ENCODE results near the gene KCNJ6. TPM values are rescaled to one million over a fixed set of nuclear protein-coding genes. Genes with fewer than 3 reads are reported as not detected.

Gene KCNJ6
- total RNA-seq, 2 experiments from 2014 or later = not detected

DNA sequence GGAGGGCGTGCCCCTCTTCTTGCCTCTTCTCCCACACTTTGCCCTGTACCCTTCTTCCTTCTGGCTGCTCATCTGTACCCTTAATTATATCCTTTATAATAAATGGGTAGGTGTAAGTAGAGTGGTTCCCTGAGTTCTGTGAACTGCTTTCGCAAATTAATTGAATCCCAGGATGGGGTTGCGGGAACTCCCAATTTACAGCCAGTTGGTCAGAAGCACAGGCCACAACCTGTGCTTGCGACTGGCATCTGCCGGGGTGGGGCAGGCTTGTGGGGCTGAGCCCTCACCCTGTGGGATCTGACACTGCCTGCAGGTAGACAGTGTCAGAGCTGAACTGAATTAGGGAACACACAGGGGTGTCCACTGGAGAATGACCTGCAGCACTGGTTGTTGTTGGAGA lies 244.9 kb downstream of the KCNJ6 start:
- H3K36me3 ChIP-seq (ENCODE audit: insufficient read depth, low read length) = no peaks in the 10 kb centered on the region
- H3K79me2 ChIP-seq (ENCODE audit: insufficient read depth, low read depth, low read length) = no peaks in the 10 kb centered on the region
- H3K9me3 ChIP-seq (ENCODE audit: low read length) = no peaks in the 10 kb centered on the region
- CTCF ChIA-PET (ENCODE audit: unreplicated experiment) = interaction anchor here (0.5 kb wide), 1 partner anchor 30 kb away, joined by 3 read pairs; no protein-coding TSS in a partner anchor
- H4K20me1 ChIP-seq (ENCODE audit: insufficient read depth, low read length) = no peaks in the 10 kb centered on the region
- POLR2A ChIA-PET = no interaction called here
- no peaks in the 10 kb centered on the region for H3K9me2 ChIP-seq (ENCODE audit: insufficient read depth, low read length)
- TF ChIP-seq, protein P1, sequence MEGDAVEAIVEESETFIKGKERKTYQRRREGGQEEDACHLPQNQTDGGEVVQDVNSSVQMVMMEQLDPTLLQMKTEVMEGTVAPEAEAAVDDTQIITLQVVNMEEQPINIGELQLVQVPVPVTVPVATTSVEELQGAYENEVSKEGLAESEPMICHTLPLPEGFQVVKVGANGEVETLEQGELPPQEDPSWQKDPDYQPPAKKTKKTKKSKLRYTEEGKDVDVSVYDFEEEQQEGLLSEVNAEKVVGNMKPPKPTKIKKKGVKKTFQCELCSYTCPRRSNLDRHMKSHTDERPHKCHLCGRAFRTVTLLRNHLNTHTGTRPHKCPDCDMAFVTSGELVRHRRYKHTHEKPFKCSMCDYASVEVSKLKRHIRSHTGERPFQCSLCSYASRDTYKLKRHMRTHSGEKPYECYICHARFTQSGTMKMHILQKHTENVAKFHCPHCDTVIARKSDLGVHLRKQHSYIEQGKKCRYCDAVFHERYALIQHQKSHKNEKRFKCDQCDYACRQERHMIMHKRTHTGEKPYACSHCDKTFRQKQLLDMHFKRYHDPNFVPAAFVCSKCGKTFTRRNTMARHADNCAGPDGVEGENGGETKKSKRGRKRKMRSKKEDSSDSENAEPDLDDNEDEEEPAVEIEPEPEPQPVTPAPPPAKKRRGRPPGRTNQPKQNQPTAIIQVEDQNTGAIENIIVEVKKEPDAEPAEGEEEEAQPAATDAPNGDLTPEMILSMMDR (conservative IDR thresholded peaks at IDR 0.05; ENCODE audit: low read length) = no peak
- no peak for TF ChIP-seq EZH2phosphoT487 (IDR thresholded peaks at IDR 0.05; ENCODE audit: borderline replicate concordance, low read depth, low read length)
- intact Hi-C loops (cut with micrococcal nuclease; ENCODE audit: unreplicated experiment) = no loop called here
- no peak overlapping the region for H3K27ac ChIP-seq (ENCODE audit: low read depth, low read length, poor library complexity, severe bottlenecking)
- H2AFZ ChIP-seq (ENCODE audit: low read length) = no peak overlapping the region
- no peak for DNase-seq (ENCODE audit: low spot score)
- H3K4me1 ChIP-seq (ENCODE audit: insufficient read depth, low read length, poor library complexity, severe bottlenecking) = no peaks in the 10 kb centered on the region
- H3K4me2 ChIP-seq (ENCODE audit: low read length) = no peak overlapping the region
- no TSS peak for BruUV-seq (replicated peaks)
- H3K4me3 ChIP-seq (ENCODE audit: low read depth, low read length, poor library complexity, severe bottlenecking) = no peak overlapping the region

DNA sequence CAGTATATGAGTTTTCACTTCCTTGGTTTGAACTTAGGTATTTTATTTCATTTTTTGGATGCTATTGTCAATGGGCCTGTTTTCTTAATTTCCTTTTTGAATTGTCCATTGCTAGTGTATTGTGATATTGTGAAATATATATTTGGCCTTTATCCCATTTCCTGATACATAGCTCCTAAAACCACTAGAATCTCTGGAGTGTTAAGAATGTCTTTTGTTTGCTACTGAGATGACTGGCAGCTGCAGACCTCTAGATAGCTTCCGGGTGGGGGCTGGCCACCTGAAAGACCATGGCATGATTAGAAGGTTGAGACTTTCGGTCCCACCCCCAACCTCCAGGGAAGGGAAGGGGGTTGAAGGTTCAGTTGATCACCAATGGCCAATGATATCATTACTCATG lies 245.4 kb downstream of the KCNJ6 start:
- Histone ChIP-seq H3K9me3 (ENCODE audit: low read length) (no peaks in the 10 kb centered on the region), H3K27ac (ENCODE audit: low read depth, low read length, poor library complexity, severe bottlenecking) (no peak overlapping the region), H3K4me2 (ENCODE audit: low read length) (no peak overlapping the region), H3K79me2 (ENCODE audit: insufficient read depth, low read depth, low read length) (no peaks in the 10 kb centered on the region), H4K20me1 (ENCODE audit: insufficient read depth, low read length) (no peaks in the 10 kb centered on the region), H3K36me3 (ENCODE audit: insufficient read depth, low read length) (no peaks in the 10 kb centered on the region), H2AFZ (ENCODE audit: low read length) (no peak overlapping the region), H3K4me1 (ENCODE audit: insufficient read depth, low read length, poor library complexity, severe bottlenecking) (no peaks in the 10 kb centered on the region), H3K9me2 (ENCODE audit: insufficient read depth, low read length) (no peaks in the 10 kb centered on the region), H3K4me3 (ENCODE audit: low read depth, low read length, poor library complexity, severe bottlenecking) (no peak overlapping the region)
- no peak for DNase-seq (ENCODE audit: low spot score)
- intact Hi-C loops (cut with micrococcal nuclease; ENCODE audit: unreplicated experiment) = no loop called here
- TF ChIP-seq, protein P1 (conservative IDR thresholded peaks at IDR 0.05; ENCODE audit: low read length) = no peak
- TF ChIP-seq EZH2phosphoT487 (IDR thresholded peaks at IDR 0.05; ENCODE audit: borderline replicate concordance, low read depth, low read length) = no peak
- CTCF ChIA-PET (ENCODE audit: unreplicated experiment) = no interaction called here
- POLR2A ChIA-PET = no interaction called here
- no TSS peak for BruUV-seq (replicated peaks)

DNA sequence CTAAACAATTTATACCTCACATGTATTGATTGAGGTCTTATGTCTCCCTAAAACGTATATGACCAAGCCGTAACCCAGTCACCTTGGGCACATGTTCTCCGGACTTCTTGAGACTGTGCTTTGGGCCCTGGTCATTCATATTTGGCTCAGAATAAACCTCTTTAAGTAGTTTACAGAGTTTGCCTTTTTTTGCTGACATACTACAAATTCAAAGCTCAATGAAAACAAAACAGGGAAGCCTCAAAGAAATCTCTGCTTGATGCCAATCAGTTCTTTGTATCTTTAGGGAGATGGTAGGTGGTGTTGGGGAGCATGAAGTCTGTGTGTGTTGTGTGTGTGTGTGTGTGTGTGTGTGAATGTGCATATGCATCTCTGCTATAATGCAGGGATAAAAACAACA lies 247.0 kb downstream of the KCNJ6 start:
- H3K36me3 ChIP-seq (ENCODE audit: insufficient read depth, low read length) = no peaks in the 10 kb centered on the region
- ChIA-PET POLR2A (interaction anchor here (0.7 kb wide), 1 partner anchor 1840 kb away, joined by 3 read pairs; no protein-coding TSS in a partner anchor), CTCF (ENCODE audit: unreplicated experiment) (no interaction called here)

More for the DNA sequence above, 247.0 kb downstream of the KCNJ6 start:
- intact Hi-C loops (cut with micrococcal nuclease; ENCODE audit: unreplicated experiment) = no loop called here
- no peak overlapping the region for H3K27ac ChIP-seq (ENCODE audit: low read depth, low read length, poor library complexity, severe bottlenecking)
- TF ChIP-seq EZH2phosphoT487 (IDR thresholded peaks at IDR 0.05; ENCODE audit: borderline replicate concordance, low read depth, low read length) = no peak
- TF ChIP-seq, protein P1 (conservative IDR thresholded peaks at IDR 0.05; ENCODE audit: low read length) = no peak
- no peak for DNase-seq (ENCODE audit: low spot score)
- no peaks in the 10 kb centered on the region for H4K20me1 ChIP-seq (ENCODE audit: insufficient read depth, low read length)
- no peak overlapping the region for H3K4me3 ChIP-seq (ENCODE audit: low read depth, low read length, poor library complexity, severe bottlenecking)
- H2AFZ ChIP-seq (ENCODE audit: low read length) = no peak overlapping the region
- H3K9me2 ChIP-seq (ENCODE audit: insufficient read depth, low read length) = no peaks in the 10 kb centered on the region
- H3K4me1 ChIP-seq (ENCODE audit: insufficient read depth, low read length, poor library complexity, severe bottlenecking) = no peaks in the 10 kb centered on the region
- H3K9me3 ChIP-seq (ENCODE audit: low read length) = no peaks in the 10 kb centered on the region
- no peak overlapping the region for H3K4me2 ChIP-seq (ENCODE audit: low read length)
- H3K79me2 ChIP-seq (ENCODE audit: insufficient read depth, low read depth, low read length) = no peaks in the 10 kb centered on the region
- BruUV-seq (replicated peaks) = no TSS peak
